ENCODE results near the gene MXRA8.
"Not testable (repeated sequence)": the region's sequence is repeated elsewhere in the genome, so short reads cannot be mapped to it uniquely, and the experiment has no call there.

The MXRA8 gene

GRCh38 chr1:1316199-1316598 lies 42.2 kb downstream of the MXRA8 start:
- H3K36me3 ChIP-seq (ENCODE audit: control insufficient read depth, insufficient read depth, low read length), result peaks cover 85% of the 10 kb centered on the region
- not testable (repeated sequence) for H3K27ac ChIP-seq (ENCODE audit: low read depth, low read length, severe bottlenecking)

GRCh38 chr1:1315435-1315954 lies 42.9 kb downstream of the MXRA8 start:
- H3K36me3 ChIP-seq (ENCODE audit: control insufficient read depth, insufficient read depth, low read length), result peaks cover 84% of the 10 kb centered on the region
- H3K27ac ChIP-seq (ENCODE audit: low read depth, low read length, severe bottlenecking), result no peak overlapping the region
- 28 to 36% methylated on average over 7 of the region's 26 CpGs for WGBS, 2 experiments (ENCODE audit: insufficient coverage in 2 of 2)
- H3K4me1 ChIP-seq (ENCODE audit: control insufficient read depth, insufficient read depth, low read length, poor library complexity, severe bottlenecking), result peaks cover 7% of the 10 kb centered on the region
- H3K9me3 ChIP-seq (ENCODE audit: control insufficient read depth, low read length), result no peaks in the 10 kb centered on the region
- no peak overlapping the region for H3K4me3 ChIP-seq (ENCODE audit: extremely low read depth, insufficient read depth, low read length, poor library complexity, severe bottlenecking)

More at GRCh38 chr1:1316199-1316598, 42.2 kb downstream of the MXRA8 start:
- H3K9me3 ChIP-seq (ENCODE audit: control insufficient read depth, low read length); H3K4me3 ChIP-seq (ENCODE audit: extremely low read depth, insufficient read depth, low read length, poor library complexity, severe bottlenecking): not testable (repeated sequence)
- WGBS, 2 experiments (ENCODE audit: insufficient coverage in 2 of 2), result 84 to 90% methylated on average over 5 to 7 of the region's 8 CpGs
- H3K4me1 ChIP-seq (ENCODE audit: control insufficient read depth, insufficient read depth, low read length, poor library complexity, severe bottlenecking), result peaks cover 13% of the 10 kb centered on the region

GRCh38 chr1:1314678-1315335 lies 43.5 kb downstream of the MXRA8 start:
- peaks cover 77% of the 10 kb centered on the region for H3K36me3 ChIP-seq (ENCODE audit: control insufficient read depth, insufficient read depth, low read length)
- no peak overlapping the region for H3K27ac ChIP-seq (ENCODE audit: low read depth, low read length, severe bottlenecking)
- 92 to 94% methylated on average over 22 to 23 of the region's 23 CpGs for WGBS, 2 experiments (ENCODE audit: insufficient coverage in 2 of 2)
- no peaks in the 10 kb centered on the region for H3K9me3 ChIP-seq (ENCODE audit: control insufficient read depth, low read length)
- no peak overlapping the region for H3K4me3 ChIP-seq (ENCODE audit: extremely low read depth, insufficient read depth, low read length, poor library complexity, severe bottlenecking)
- H3K4me1 ChIP-seq (ENCODE audit: control insufficient read depth, insufficient read depth, low read length, poor library complexity, severe bottlenecking), result peaks cover 8% of the 10 kb centered on the region

- no peak overlapping the region for H3K4me3 ChIP-seq (ENCODE audit: extremely low read depth, insufficient read depth, low read length, poor library complexity, severe bottlenecking)
Observed at GRCh38 chr1:1314237-1314586, 44.1 kb downstream of the MXRA8 start.

GRCh38 chr1:1313500-1314236 lies 44.7 kb downstream of the MXRA8 start:
- H3K4me3 ChIP-seq (ENCODE audit: extremely low read depth, insufficient read depth, low read length, poor library complexity, severe bottlenecking), result no peak overlapping the region
- peaks cover 66% of the 10 kb centered on the region for H3K36me3 ChIP-seq (ENCODE audit: control insufficient read depth, insufficient read depth, low read length)
- 92 to 94% methylated on average over 30 to 37 of the region's 37 CpGs for WGBS, 2 experiments (ENCODE audit: insufficient coverage in 2 of 2)
- H3K27ac ChIP-seq (ENCODE audit: low read depth, low read length, severe bottlenecking), result no peak overlapping the region
- peaks cover 8% of the 10 kb centered on the region for H3K4me1 ChIP-seq (ENCODE audit: control insufficient read depth, insufficient read depth, low read length, poor library complexity, severe bottlenecking)
- H3K9me3 ChIP-seq (ENCODE audit: control insufficient read depth, low read length), result no peaks in the 10 kb centered on the region

More at GRCh38 chr1:1314237-1314586, 44.1 kb downstream of the MXRA8 start:
- peaks cover 71% of the 10 kb centered on the region for H3K36me3 ChIP-seq (ENCODE audit: control insufficient read depth, insufficient read depth, low read length)
- H3K9me3 ChIP-seq (ENCODE audit: control insufficient read depth, low read length), result no peaks in the 10 kb centered on the region
- peaks cover 10% of the 10 kb centered on the region for H3K4me1 ChIP-seq (ENCODE audit: control insufficient read depth, insufficient read depth, low read length, poor library complexity, severe bottlenecking)
- WGBS, 2 experiments (ENCODE audit: insufficient coverage in 2 of 2), result 98% methylated on average over 12 to 15 of the region's 15 CpGs
- H3K27ac ChIP-seq (ENCODE audit: low read depth, low read length, severe bottlenecking), result no peak overlapping the region

- Histone ChIP-seq H3K36me3 (ENCODE audit: control insufficient read depth, insufficient read depth, low read length) (peaks cover 58% of the 10 kb centered on the region), H3K27ac (ENCODE audit: low read depth, low read length, severe bottlenecking) (no peak overlapping the region), H3K9me3 (ENCODE audit: control insufficient read depth, low read length) (no peaks in the 10 kb centered on the region), H3K4me3 (ENCODE audit: extremely low read depth, insufficient read depth, low read length, poor library complexity, severe bottlenecking) (no peak overlapping the region), H3K4me1 (ENCODE audit: control insufficient read depth, insufficient read depth, low read length, poor library complexity, severe bottlenecking) (peaks cover 8% of the 10 kb centered on the region)
- 95 to 96% methylated on average over 39 to 47 of the region's 49 CpGs for WGBS, 2 experiments (ENCODE audit: insufficient coverage in 2 of 2)
Observed at GRCh38 chr1:1312450-1313314, 45.7 kb downstream of the MXRA8 start.

- peaks cover 45% of the 10 kb centered on the region for H3K36me3 ChIP-seq (ENCODE audit: control insufficient read depth, insufficient read depth, low read length)
- no peaks in the 10 kb centered on the region for H3K9me3 ChIP-seq (ENCODE audit: control insufficient read depth, low read length)
- H3K4me1 ChIP-seq (ENCODE audit: control insufficient read depth, insufficient read depth, low read length, poor library complexity, severe bottlenecking), result peaks cover 12% of the 10 kb centered on the region
- no peak overlapping the region for H3K27ac ChIP-seq (ENCODE audit: low read depth, low read length, severe bottlenecking)
- no peak overlapping the region for H3K4me3 ChIP-seq (ENCODE audit: extremely low read depth, insufficient read depth, low read length, poor library complexity, severe bottlenecking)
- 95 to 96% methylated on average over 15 to 21 of the region's 22 CpGs for WGBS, 2 experiments (ENCODE audit: insufficient coverage in 2 of 2)
Observed at GRCh38 chr1:1311107-1312104, 46.9 kb downstream of the MXRA8 start.

GRCh38 chr1:1310476-1311053 lies 47.8 kb downstream of the MXRA8 start:
- 95 to 97% methylated on average over 19 to 20 of the region's 21 CpGs for WGBS, 2 experiments (ENCODE audit: insufficient coverage in 2 of 2)
- H3K36me3 ChIP-seq (ENCODE audit: control insufficient read depth, insufficient read depth, low read length), result peaks cover 39% of the 10 kb centered on the region
- no peak overlapping the region for H3K4me3 ChIP-seq (ENCODE audit: extremely low read depth, insufficient read depth, low read length, poor library complexity, severe bottlenecking)
- H3K27ac ChIP-seq (ENCODE audit: low read depth, low read length, severe bottlenecking), result no peak overlapping the region
- peaks cover 16% of the 10 kb centered on the region for H3K4me1 ChIP-seq (ENCODE audit: control insufficient read depth, insufficient read depth, low read length, poor library complexity, severe bottlenecking)
- H3K9me3 ChIP-seq (ENCODE audit: control insufficient read depth, low read length), result no peaks in the 10 kb centered on the region

GRCh38 chr1:1310109-1310385 lies 48.3 kb downstream of the MXRA8 start:
- H3K36me3 ChIP-seq (ENCODE audit: control insufficient read depth, insufficient read depth, low read length), result peaks cover 39% of the 10 kb centered on the region
- WGBS, 2 experiments (ENCODE audit: insufficient coverage in 2 of 2), result 88 to 93% methylated on average over 3 of the region's 3 CpGs
- H3K4me3 ChIP-seq (ENCODE audit: extremely low read depth, insufficient read depth, low read length, poor library complexity, severe bottlenecking), result no peak overlapping the region
- H3K9me3 ChIP-seq (ENCODE audit: control insufficient read depth, low read length), result no peaks in the 10 kb centered on the region
- H3K4me1 ChIP-seq (ENCODE audit: control insufficient read depth, insufficient read depth, low read length, poor library complexity, severe bottlenecking), result peaks cover 21% of the 10 kb centered on the region
- no peak overlapping the region for H3K27ac ChIP-seq (ENCODE audit: low read depth, low read length, severe bottlenecking)

Data from mesodermal cell (in vitro differentiated cells).